Upper lobe of right lung (tissue), 1 donor: ENCODE measurements around the gene GPC5. TPM values are rescaled to one million over a fixed set of nuclear protein-coding genes. Genes with fewer than 3 reads are reported as not detected.

Source experiments
- ATAC-seq: fragments of 200-7000 bp; cut with Tn5 transposase; one replicate; pipeline ENCODE4 v1.9.1; 2020; ENCODE audit warnings: mild to moderate bottlenecking, moderate library complexity
- DNase-seq: peaks from one replicate; pipeline ENCODE4 v3.0.0-alpha.2; 2020
- H3K27ac ChIP-seq: fragments of 200-600 bp; one replicate; pipeline ENCODE4 v1.8.0; 2022
- H3K27me3 ChIP-seq: fragments of 200-600 bp; one replicate; pipeline ENCODE4 v1.8.0; 2022; ENCODE audit warnings: mild to moderate bottlenecking
- H3K36me3 ChIP-seq: fragments of 200-600 bp; one replicate; pipeline ENCODE4 v1.8.0; 2022
- H3K4me1 ChIP-seq: fragments of 200-600 bp; one replicate; pipeline ENCODE4 v1.8.0; 2022
- H3K4me3 ChIP-seq: fragments of 200-600 bp; one replicate; pipeline ENCODE4 v1.8.0; 2022; ENCODE audit warnings: mild to moderate bottlenecking
- H3K9me3 ChIP-seq: fragments of 200-600 bp; one replicate; pipeline ENCODE4 v1.8.0; 2022
- CTCF ChIP-seq: fragments of 200-600 bp; IDR thresholded peaks from one replicate; pipeline ENCODE4 v1.8.0; 2022; ENCODE audit warnings: antibody characterized with exemption
- intact Hi-C: fragments of 100-400 bp; cut with DNase I; formaldehyde crosslinking; loops from one replicate; pipeline ENCODE4 v1.11.0; 2022
- total RNA-seq: library from RNA; stranded (reverse); fragmentation: NEBNext Ultra II Directional; extraction: Animal tissue kit (Norgen Biotek cat#: 25700); gene quantifications from one replicate; pipeline ENCODE4 v1.2.1, GENCODE V29; 2021
- donor health status: DM: no; HTN: yes; CAD: no; lungs with severe emphysema.

The GPC5 gene
- total RNA-seq, 1 donor from 2014 or later: 8.1 TPM

GRCh38 chr13:91740756-91741155 lies 342.3 kb downstream of the GPC5 start:
- no peak overlapping the region for H3K27ac ChIP-seq
- ATAC-seq (no peak), DNase-seq (no peak)
- H3K36me3 ChIP-seq: no peaks in the 10 kb centered on the region
- no peaks in the 10 kb centered on the region for H3K9me3 ChIP-seq
- H3K27me3 ChIP-seq: no peaks in the 10 kb centered on the region
- intact Hi-C loops: no loop called here
- no peak for TF ChIP-seq CTCF
- H3K4me1 ChIP-seq: no peaks in the 10 kb centered on the region
- no peak overlapping the region for H3K4me3 ChIP-seq

- no peak overlapping the region for H3K4me3 ChIP-seq
- ATAC-seq: no peak
- no peaks in the 10 kb centered on the region for H3K27me3 ChIP-seq
Observed at GRCh38 chr13:91741925-91742324, 343.5 kb downstream of the GPC5 start.

GRCh38 chr13:91744284-91744683 lies 345.9 kb downstream of the GPC5 start:
- no peak for ATAC-seq
- Histone ChIP-seq H3K27ac (no peak overlapping the region), H3K4me1 (no peaks in the 10 kb centered on the region), H3K36me3 (no peaks in the 10 kb centered on the region), H3K9me3 (no peaks in the 10 kb centered on the region), H3K4me3 (no peak overlapping the region), H3K27me3 (no peaks in the 10 kb centered on the region)
- no peak for DNase-seq
- TF ChIP-seq CTCF: no peak
- intact Hi-C loops: no loop called here

More at GRCh38 chr13:91741925-91742324, 343.5 kb downstream of the GPC5 start:
- intact Hi-C loops: no loop called here
- no peak overlapping the region for H3K27ac ChIP-seq
- no peak for TF ChIP-seq CTCF
- H3K36me3 ChIP-seq: no peaks in the 10 kb centered on the region
- H3K4me1 ChIP-seq: no peaks in the 10 kb centered on the region
- H3K9me3 ChIP-seq: no peaks in the 10 kb centered on the region
- no peak for DNase-seq

- intact Hi-C loops: no loop called here
- Histone ChIP-seq H3K9me3 (no peaks in the 10 kb centered on the region), H3K4me1 (no peaks in the 10 kb centered on the region), H3K27ac (no peak overlapping the region), H3K4me3 (no peak overlapping the region), H3K27me3 (no peaks in the 10 kb centered on the region), H3K36me3 (no peaks in the 10 kb centered on the region)
- DNase-seq (no peak), ATAC-seq (no peak)
- TF ChIP-seq CTCF: no peak
Observed at GRCh38 chr13:91745967-91746366, 347.5 kb downstream of the GPC5 start.

- no peak overlapping the region for H3K27ac ChIP-seq
- H3K4me1 ChIP-seq: no peaks in the 10 kb centered on the region
- no peaks in the 10 kb centered on the region for H3K27me3 ChIP-seq
- intact Hi-C loops: no loop called here
- TF ChIP-seq CTCF: no peak
- ATAC-seq: no peak
- no peak overlapping the region for H3K4me3 ChIP-seq
- H3K36me3 ChIP-seq: no peaks in the 10 kb centered on the region
- no peaks in the 10 kb centered on the region for H3K9me3 ChIP-seq
- DNase-seq: no peak
Observed at GRCh38 chr13:91747186-91747585, 348.8 kb downstream of the GPC5 start.

GRCh38 chr13:91748416-91749089 lies 350.1 kb downstream of the GPC5 start:
- intact Hi-C loops: no loop called here
- ATAC-seq: no peak
- no peak for DNase-seq
- Histone ChIP-seq H3K36me3 (no peaks in the 10 kb centered on the region), H3K27me3 (no peaks in the 10 kb centered on the region), H3K4me3 (no peak overlapping the region), H3K4me1 (no peaks in the 10 kb centered on the region), H3K27ac (no peak overlapping the region), H3K9me3 (no peaks in the 10 kb centered on the region)
- TF ChIP-seq CTCF: no peak
